Dendritic cell treated with granulocyte-macrophage colony-stimulating factor and Interleukin-4, amounts not matched to agents 40 ng/mL and 50 ng/mL, for 4 days (primary cell): ENCODE measurements around the gene TNNC1.

ENCODE experiments used
- H3K27ac Mint-ChIP-seq: one replicate; pipeline ENCODE4 v1.8.0; 2022; ENCODE audit warnings: mild to moderate bottlenecking, mixed read lengths
- H3K27me3 Mint-ChIP-seq: one replicate; pipeline ENCODE4 v1.8.0; 2022; ENCODE audit warnings: mild to moderate bottlenecking, mixed read lengths
- H3K36me3 Mint-ChIP-seq: one replicate; pipeline ENCODE4 v1.8.0; 2022; ENCODE audit warnings: low read depth, mixed read lengths
- H3K4me1 Mint-ChIP-seq: one replicate; pipeline ENCODE4 v1.8.0; 2022; ENCODE audit warnings: low read depth, mixed read lengths
- H3K4me3 Mint-ChIP-seq: one replicate; pipeline ENCODE4 v1.8.0; 2022; ENCODE audit warnings: mild to moderate bottlenecking, moderate library complexity, mixed read lengths
- H3K9me3 Mint-ChIP-seq: one replicate; pipeline ENCODE4 v1.8.0; 2022; ENCODE audit warnings: mixed read lengths
- intact Hi-C: fragments of 100-400 bp; cut with micrococcal nuclease; formaldehyde crosslinking; loops from one replicate; pipeline ENCODE4 v1.15.0; 2022

Gene TNNC1

DNA sequence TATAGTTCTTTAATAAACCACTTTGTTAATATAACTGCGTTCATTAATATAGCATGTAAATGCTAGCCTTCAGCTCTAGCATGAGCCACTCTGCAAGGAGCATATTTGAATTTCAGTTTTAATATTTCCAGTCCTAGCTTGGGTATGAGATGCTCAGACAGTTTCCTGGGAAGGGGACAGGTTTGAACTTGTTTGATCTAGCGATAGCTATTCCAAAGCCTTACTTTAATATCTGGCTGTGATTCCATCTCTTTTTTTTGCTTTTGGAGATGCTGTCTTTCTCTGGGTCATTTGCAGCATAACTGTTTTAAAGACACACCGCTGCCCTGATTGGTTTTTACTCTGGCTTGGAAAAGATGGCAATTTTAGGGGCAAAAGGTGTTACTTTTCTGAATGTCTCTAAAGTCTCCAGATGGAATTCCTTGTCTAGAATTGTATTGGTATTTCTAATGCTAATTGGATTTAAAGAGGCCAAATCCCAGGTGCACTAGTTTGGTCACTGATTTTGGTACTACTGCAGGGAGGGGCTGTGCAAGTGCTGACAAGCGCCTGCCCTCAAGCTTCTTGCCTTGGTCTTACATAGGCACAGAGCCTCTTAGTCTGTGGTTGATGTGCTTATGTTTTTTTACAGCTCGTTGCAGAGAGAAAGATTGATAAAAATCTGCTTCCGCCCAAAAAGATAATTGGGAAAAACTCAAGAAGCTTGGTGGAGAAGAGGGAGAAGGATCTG is 4.4 kb upstream of the TNNC1 start:
- H3K4me3 Mint-ChIP-seq, result no peak overlapping the region
- peaks cover 68% of the 10 kb centered on the region for H3K36me3 Mint-ChIP-seq
- H3K4me1 Mint-ChIP-seq, result peaks cover 46% of the 10 kb centered on the region
- H3K27me3 Mint-ChIP-seq, result peaks cover 2% of the 10 kb centered on the region
- no peaks in the 10 kb centered on the region for H3K9me3 Mint-ChIP-seq
- no peak overlapping the region for H3K27ac Mint-ChIP-seq
- intact Hi-C loops, result loop anchor here (5.0 kb wide), 1 partner anchor 79 kb away; the partner anchor contains the start of gene UQCC5

DNA sequence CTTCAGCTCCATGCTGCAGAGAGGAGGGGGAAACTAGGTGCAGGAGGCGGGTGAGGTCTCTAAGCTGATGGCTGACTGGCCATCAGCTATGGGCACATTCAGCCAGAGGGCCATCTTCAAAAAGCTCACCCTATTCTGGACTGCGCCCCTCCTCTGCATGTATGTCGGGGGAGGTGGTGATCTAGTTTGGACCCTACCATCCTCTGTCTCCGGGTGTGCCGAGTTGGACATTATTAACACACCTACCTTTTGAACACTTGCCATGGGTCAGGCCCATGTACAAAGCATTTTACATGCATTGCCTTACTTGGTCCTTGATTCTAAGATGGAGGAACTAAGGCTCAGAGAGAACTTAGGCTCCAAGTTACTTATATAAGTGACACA is 3.0 kb upstream of the TNNC1 start:
- Mint-ChIP-seq H3K36me3 (peaks cover 58% of the 10 kb centered on the region), H3K4me1 (peaks cover 45% of the 10 kb centered on the region), H3K27ac (peak overlapping the region; percentile 82), H3K4me3 (peak overlapping the region; percentile 80), H3K27me3 (peaks cover 2% of the 10 kb centered on the region), H3K9me3 (no peaks in the 10 kb centered on the region)
- intact Hi-C loops, result loop anchor here (5.0 kb wide), 1 partner anchor 81 kb away; the partner anchor contains the start of gene UQCC5

DNA sequence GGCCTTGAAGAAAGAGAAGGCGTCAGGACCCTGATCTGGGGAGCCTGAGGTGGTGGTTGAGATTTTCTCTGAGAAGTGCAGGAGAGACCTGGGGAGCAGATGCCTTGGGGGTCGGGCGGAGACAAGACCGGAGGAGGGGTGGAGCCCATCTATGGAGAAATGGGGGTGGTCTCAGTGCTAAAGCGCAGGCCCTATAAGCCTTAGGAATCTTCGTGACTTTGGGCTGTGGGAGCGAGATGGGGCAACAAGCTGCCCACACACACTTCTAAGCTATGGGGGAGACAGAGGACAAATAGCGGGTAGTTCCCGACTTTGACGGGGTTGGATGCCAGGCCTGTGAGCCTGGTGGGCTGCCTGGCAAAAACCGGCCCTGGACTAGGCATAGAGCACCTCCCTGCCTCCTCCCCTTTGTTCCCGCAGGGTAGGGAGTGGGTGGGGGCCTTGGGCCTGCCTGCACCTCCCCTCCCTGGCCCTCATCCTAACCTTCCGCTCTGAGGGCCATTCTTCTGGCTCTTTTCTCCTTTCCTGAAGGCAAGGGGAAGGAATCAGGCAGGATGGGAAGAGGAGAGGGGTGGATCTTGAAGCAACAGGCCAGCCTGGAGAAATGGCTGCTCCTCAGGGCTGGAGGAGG is 2.4 kb upstream of the TNNC1 start:
- Mint-ChIP-seq H3K27ac (peak overlapping the region; percentile 82), H3K9me3 (no peaks in the 10 kb centered on the region), H3K27me3 (peaks cover 4% of the 10 kb centered on the region), H3K4me1 (peaks cover 45% of the 10 kb centered on the region), H3K36me3 (peaks cover 53% of the 10 kb centered on the region), H3K4me3 (peak overlapping the region; percentile 80)
- intact Hi-C loops, result loop anchor here (5.0 kb wide), 1 partner anchor 81 kb away; the partner anchor contains the start of gene UQCC5

DNA sequence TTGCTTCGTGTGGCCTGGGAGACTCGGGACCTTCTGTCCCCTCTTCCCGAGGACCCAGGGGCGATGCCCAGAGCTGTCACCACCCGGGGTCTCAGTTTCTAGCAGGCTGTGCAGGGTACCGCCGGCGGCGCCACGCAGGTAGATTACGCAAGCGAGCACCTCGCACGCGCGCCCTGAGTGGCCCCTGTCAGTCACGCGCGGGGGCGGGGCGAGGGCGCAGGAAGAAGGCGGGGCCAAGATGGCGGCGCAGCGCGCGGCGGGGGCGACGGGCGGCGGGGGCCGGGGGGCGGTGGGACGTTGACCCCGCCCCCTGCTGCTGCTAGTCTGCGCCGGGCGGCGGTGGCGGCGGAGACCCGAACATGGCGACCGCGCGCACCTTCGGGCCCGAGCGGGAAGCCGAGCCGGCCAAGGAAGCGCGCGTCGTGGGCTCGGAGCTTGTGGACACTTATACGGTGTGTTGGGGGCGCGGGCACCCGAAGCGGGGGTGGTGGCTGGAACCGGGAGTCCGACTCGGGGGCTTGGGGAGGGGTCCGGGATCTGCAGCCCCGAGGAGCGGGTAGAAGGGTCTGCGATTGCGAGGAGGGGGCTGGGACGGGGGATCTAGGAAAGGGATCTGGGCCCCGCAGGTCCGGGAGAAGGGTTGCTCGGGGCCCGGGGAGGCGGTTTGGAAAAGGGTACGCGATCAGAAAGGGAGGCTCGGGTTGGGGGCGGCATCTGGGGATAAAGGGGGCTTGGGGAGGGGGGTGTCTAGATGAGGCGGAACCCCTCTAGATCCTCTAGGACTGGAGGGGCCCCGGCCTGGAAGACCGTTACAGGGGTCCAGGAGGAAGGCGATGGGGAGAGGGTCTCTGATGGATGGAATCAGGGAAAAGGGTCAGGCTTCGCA is 1.7 kb upstream of the TNNC1 start, which contains the start of gene NISCH:
NISCH (plus strand) TSS at position 322 of the 886 bp plus-strand sequence; CDS start at position 360, 38 bp downstream.
- Mint-ChIP-seq H3K4me3 (peak within 1 kb of the TSS; percentile 80), H3K36me3 (peaks cover 46% of the 10 kb centered on the region), H3K4me1 (peaks cover 45% of the 10 kb centered on the region), H3K27ac (peak within 1 kb of the TSS; percentile 82), H3K27me3 (peaks cover 4% of the 10 kb centered on the region), H3K9me3 (no peaks in the 10 kb centered on the region)
- intact Hi-C loops, result loop anchor here (5.0 kb wide), 1 partner anchor 82 kb away; the partner anchor contains the start of gene UQCC5

DNA sequence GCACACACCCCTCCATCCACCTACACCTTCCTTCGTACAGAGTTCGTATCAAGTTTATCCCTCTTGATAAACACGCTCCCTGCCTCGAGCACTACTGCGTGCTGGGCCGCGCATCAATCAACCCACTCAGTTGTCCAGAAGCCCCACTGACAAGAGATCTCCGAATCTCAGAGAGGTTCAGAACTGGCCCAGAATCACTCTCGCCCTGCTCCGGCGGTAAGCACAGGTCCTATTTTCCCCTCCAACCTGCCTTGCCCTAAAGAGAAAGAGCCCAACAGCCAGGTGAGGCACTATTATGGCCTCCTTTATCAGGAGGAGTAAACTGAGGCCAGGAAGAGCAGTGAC is 1.1 kb upstream of the TNNC1 start:
- Mint-ChIP-seq H3K4me3 (peak overlapping the region; percentile 80), H3K4me1 (peaks cover 48% of the 10 kb centered on the region), H3K36me3 (peaks cover 40% of the 10 kb centered on the region), H3K9me3 (no peaks in the 10 kb centered on the region), H3K27ac (peak overlapping the region; percentile 82), H3K27me3 (peaks cover 4% of the 10 kb centered on the region)
- intact Hi-C loops, result loop anchor here (5.0 kb wide), 1 partner anchor 82 kb away; the partner anchor contains the start of gene UQCC5

DNA sequence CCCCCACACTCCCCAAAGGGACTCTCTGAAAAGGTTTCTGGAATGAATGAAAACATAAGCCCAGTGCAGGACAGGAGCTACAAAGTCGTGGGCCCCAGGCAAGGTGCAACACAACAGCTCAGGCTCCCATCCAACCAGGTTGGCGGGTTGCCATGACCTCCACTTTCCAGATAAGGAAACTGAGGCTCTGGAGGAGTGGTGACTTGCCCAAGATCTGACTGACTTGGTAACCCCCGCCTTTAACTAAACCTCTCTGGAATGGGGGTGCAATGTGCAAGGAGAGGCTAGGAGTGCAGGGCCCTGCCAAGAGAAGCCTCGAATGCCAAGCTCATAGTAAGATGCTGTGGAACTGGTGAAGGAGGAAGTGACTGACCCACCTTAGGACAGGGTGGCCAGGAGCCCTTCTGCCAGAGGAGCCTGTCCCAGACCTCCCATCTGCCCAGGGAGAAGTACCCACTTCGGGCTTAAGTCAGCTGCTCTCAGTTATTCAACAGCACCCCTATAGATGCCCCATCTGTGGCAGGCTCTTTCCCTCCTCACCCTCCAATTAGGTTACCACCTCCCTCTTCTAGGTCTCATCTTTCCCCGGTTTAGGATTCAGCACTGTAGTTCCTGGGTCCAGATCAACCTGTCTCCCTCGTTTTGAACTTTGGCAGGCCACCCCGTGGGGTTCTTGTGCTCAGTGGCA is 553 bp upstream of the TNNC1 start:
- H3K27me3 Mint-ChIP-seq, result peaks cover 4% of the 10 kb centered on the region
- peak overlapping the region; percentile 82 for H3K27ac Mint-ChIP-seq
- peaks cover 52% of the 10 kb centered on the region for H3K4me1 Mint-ChIP-seq
- peak overlapping the region; percentile 80 for H3K4me3 Mint-ChIP-seq
- no peaks in the 10 kb centered on the region for H3K9me3 Mint-ChIP-seq
- peaks cover 34% of the 10 kb centered on the region for H3K36me3 Mint-ChIP-seq
- intact Hi-C loops, result no loop called here

DNA sequence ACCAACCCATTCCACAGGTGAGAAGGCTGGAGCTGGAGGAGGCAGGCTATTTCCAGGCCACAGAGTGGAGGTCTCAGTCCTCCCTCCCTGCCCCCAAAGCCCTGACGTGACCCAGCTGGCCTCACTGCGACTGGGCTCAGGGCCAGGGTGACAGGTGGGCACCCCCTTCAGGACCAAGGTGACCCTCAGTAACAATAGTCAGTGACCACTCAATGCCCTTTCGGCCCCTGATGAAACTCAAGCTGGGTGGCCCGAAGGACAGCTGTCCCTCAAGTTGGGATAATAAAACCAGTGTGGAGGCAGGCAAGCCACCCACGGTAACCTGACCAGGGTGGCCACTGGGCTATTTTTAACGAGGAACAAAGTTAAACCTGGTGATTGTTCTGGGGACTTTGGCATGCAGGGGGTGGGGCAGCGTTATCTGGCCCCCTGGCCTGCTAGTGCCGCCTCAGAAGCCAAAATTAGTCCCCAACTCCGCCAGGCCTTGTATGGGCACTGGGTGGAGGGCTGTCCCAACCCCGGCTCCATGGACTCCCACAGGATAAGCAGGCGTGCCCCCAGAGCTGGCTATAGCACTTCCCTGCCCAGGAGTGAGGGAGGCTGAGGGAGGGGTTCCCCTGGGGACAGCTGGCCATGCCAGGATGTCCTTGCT is 1.1 kb downstream of the TNNC1 start:
- Mint-ChIP-seq H3K27ac (peak overlapping the region; percentile 64), H3K36me3 (peaks cover 19% of the 10 kb centered on the region), H3K27me3 (peaks cover 8% of the 10 kb centered on the region), H3K4me3 (no peak overlapping the region), H3K4me1 (peaks cover 51% of the 10 kb centered on the region), H3K9me3 (no peaks in the 10 kb centered on the region)
- intact Hi-C loops, result no loop called here

DNA sequence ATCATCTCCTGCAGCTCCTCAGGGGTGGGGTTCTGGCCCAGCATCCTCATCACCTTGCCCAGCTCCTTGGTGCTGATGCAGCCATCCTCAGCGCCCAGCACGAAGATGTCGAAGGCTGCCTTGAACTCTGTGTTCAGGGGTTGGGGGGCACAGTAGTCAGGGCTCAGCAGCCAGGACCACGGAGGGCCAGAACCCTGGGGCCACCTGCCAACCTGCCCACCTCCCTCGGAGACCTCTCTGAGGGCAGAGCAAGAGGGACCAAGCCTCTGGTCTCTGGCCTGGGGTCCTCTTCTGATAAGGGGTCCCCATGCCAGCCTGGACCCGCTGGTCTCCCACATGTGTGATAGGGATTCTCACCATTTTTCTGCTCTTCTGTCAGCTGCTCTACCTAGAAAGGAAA is 1.7 kb downstream of the TNNC1 start:
- Mint-ChIP-seq H3K27ac (no peak overlapping the region), H3K4me1 (peaks cover 48% of the 10 kb centered on the region), H3K4me3 (no peak overlapping the region), H3K36me3 (peaks cover 13% of the 10 kb centered on the region), H3K9me3 (no peaks in the 10 kb centered on the region), H3K27me3 (peaks cover 10% of the 10 kb centered on the region)
- intact Hi-C loops, result no loop called here

DNA sequence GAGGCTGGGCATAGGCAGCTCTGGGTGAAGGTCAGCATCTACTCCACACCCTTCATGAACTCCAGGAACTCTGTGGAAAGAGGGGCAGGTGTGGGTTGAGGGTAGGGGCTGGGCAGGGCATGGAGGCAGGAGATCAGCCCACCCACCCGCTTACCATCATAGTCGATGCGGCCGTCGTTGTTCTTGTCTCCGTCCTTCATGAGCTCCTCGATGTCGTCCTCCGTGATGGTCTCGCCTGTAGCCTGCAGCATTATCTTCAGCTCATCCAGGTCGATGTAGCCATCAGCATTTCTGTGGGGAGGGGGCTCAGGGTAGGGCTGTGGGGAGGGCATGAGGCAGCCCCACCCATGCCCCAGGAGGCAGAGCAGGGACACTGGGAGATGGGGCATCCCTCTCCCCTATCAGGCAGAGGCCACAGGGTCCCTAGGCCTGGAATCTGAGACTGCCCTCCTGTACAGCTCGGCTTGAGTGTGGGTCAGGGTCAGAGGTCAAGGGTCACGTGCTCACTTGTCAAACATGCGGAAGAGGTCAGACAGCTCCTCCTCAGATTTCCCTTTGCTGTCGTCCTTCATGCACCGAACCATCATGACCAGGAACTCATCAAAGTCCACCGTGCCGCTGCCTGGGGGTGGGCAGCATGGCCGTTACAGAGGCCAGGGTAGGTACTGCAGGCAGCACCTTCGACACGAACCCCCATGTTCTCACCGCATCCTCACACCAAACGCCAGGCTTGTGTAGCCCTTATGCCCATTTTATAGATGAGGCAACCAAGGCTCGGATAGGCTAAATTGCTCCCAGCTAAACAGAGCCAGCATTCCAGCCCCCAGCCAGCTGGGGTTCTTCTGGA is 2.4 kb downstream of the TNNC1 start:
- H3K9me3 Mint-ChIP-seq, result no peaks in the 10 kb centered on the region
- H3K4me1 Mint-ChIP-seq, result peaks cover 48% of the 10 kb centered on the region
- peaks cover 13% of the 10 kb centered on the region for H3K36me3 Mint-ChIP-seq
- H3K27me3 Mint-ChIP-seq, result peaks cover 11% of the 10 kb centered on the region
- H3K4me3 Mint-ChIP-seq, result no peak overlapping the region
- intact Hi-C loops, result no loop called here
- H3K27ac Mint-ChIP-seq, result no peak overlapping the region

DNA sequence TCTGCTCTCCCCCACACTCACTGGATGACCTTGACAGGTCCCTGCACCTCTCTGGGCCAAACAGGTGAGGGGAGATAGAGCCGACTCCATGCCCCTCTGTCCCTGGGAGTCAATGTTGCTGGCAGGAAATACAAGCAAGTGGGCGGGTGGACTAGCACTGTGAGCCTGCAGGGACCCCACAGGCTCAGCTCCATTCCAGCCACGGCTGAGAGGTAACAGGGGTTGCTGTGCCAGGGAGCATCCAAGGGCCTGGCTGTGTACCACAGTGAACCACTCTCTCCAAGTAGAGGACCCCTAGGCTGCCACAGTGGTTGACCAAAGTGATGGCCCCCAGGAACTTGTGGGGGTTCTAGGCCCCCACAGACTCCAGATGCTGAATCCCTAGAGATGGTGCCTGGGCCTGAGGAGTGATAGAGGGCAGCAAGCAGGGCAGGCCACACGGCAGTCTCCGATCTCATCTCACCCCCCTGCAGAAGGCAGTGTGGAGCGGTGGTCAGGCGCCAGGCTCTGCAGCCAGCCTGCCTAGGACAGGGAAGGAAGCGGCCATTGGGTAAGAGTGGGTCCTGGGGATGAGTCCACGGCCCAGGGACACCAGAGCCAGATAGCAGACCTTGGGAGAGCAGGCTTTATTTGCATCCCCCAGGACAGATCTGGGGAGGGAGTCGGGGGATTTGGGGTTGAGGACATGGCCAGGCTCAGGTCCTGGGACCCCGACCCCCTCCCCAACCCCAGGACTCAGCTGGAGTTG is 3.2 kb downstream of the TNNC1 start:
- H3K27me3 Mint-ChIP-seq, result peaks cover 12% of the 10 kb centered on the region
- peaks cover 42% of the 10 kb centered on the region for H3K4me1 Mint-ChIP-seq
- peaks cover 7% of the 10 kb centered on the region for H3K36me3 Mint-ChIP-seq
- intact Hi-C loops, result no loop called here
- H3K4me3 Mint-ChIP-seq, result no peak overlapping the region
- H3K27ac Mint-ChIP-seq, result no peak overlapping the region
- no peaks in the 10 kb centered on the region for H3K9me3 Mint-ChIP-seq

DNA sequence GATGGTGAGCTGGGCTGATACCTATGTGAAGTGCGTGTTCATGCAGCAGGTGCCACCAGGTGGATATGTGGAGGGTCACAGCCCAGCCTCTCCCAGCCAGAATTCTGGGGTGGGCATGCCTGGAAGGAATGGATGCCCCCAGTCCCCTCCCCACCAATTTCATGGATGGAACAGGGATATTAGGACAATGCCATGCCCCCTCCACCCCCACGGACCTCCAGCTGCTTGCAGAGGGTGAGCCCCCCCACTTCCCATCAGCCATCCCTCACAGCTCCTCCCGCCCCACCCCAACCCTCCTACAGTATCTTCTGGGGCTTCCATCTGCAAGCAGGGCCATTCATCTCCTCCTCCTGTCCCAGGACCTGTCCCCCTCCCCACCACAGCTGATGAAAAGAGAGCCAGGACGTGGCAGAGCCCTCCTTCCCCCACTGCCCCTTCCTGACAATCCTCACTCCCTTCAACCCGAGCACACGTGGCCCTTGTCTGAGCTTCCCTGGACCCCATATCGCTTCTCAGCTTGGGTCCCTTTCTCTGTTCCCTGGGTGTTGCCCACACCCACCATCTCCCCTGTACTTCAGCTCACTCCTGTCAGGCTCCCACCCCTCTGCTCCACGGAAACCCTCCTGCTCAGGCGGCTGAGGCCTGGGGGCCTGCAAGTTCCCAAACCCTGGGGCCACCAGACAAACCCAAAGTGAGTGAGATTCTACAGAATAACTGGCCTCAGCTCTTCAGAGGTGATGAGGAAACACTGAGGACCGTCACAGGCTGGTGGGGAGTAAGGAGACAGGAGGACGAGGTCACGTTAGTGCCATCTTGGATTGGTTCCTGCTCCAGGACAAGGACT is 6.1 kb downstream of the TNNC1 start:
- Mint-ChIP-seq H3K36me3 (no peaks in the 10 kb centered on the region), H3K4me3 (no peak overlapping the region), H3K27me3 (peaks cover 26% of the 10 kb centered on the region), H3K4me1 (peaks cover 32% of the 10 kb centered on the region), H3K9me3 (no peaks in the 10 kb centered on the region), H3K27ac (no peak overlapping the region)
- intact Hi-C loops, result loop anchor here (1.0 kb wide), 1 partner anchor 19 kb away; no protein-coding TSS in a partner anchor
